A549 (cell line): ENCODE measurements around the gene TMSB10.

Source experiments
- CEBPB ChIP-seq, 2 experiments: fragments of >200 bp in 1 of 2; sonication (Bioruptor Twin) in 1 of 2; formaldehyde crosslinking in 1 of 2; IDR thresholded peaks; 2 replicates each; pipeline ENCODE4 v1.6.1; 2012 to 2016
- CHD4 ChIP-seq: fragments of 200-600 bp; sonication (generic); IDR thresholded peaks from 2 replicates; pipeline ENCODE4 v1.6.1; 2016; ENCODE audit warnings: antibody characterized with exemption, mild to moderate bottlenecking, borderline replicate concordance
- EHMT2 ChIP-seq: fragments of 200-600 bp; sonication (generic); IDR thresholded peaks from 2 replicates; pipeline ENCODE4 v1.6.1; 2016; ENCODE audit warnings: antibody characterized with exemption, low read depth, mild to moderate bottlenecking, moderate library complexity
- MYC ChIP-seq: IDR thresholded peaks from 2 replicates; pipeline ENCODE4 v1.6.1; 2012; ENCODE audit warnings: mild to moderate bottlenecking, inconsistent platforms, low read length, improper control_type of control experiment, borderline replicate concordance
- PBX3 ChIP-seq: IDR thresholded peaks from 2 replicates; pipeline ENCODE4 v1.6.1; 2012
- POLR2A ChIP-seq: IDR thresholded peaks from 2 replicates; pipeline ENCODE4 v1.6.1; 2012; ENCODE audit warnings: mild to moderate bottlenecking, low read length
- RAD21 ChIP-seq, 2 experiments: fragments of >200 bp in 1 of 2; sonication (Bioruptor Twin) in 1 of 2; formaldehyde crosslinking in 1 of 2; IDR thresholded peaks in 1 of 2; conservative IDR thresholded peaks in 1 of 2; 2 replicates in 1 of 2; 3 replicates in 1 of 2; pipeline ENCODE4 v1.6.1; 2012 to 2018; ENCODE audit warnings: inconsistent platforms in 1 of 2
- TP53 ChIP-seq: fragments of 250-450 bp; sonication (Bioruptor Pico); IDR thresholded peaks from 2 replicates; pipeline ENCODE4 v1.5.0; 2021; ENCODE audit warnings: mild to moderate bottlenecking, moderate library complexity
- ZC3H11A ChIP-seq: fragments of 450-650 bp; IDR thresholded peaks from 2 replicates; pipeline ENCODE4 v1.6.1; 2014; ENCODE audit warnings: antibody characterized with exemption, mild to moderate bottlenecking
- ZNF302 ChIP-seq: fragments of 250-450 bp; sonication (Bioruptor Pico); IDR thresholded peaks from 2 replicates; pipeline ENCODE4 v1.9.0; 2021; ENCODE audit warnings: inconsistent platforms, mild to moderate bottlenecking, moderate library complexity
- TF ChIP-seq, protein P1 (sequence below): fragments of >200 bp; sonication (Bioruptor Twin); formaldehyde crosslinking; IDR thresholded peaks from 3 replicates; pipeline ENCODE4 v1.5.1; 2016
- TF ChIP-seq, protein P2 (sequence below): IDR thresholded peaks from 2 replicates; pipeline ENCODE4 v1.6.1; 2012; ENCODE audit warnings: low read depth, borderline replicate concordance
- TF ChIP-seq, protein P3 (sequence below): fragments of 450-650 bp; IDR thresholded peaks from 2 replicates; pipeline ENCODE4 v1.6.1; 2014; ENCODE audit warnings: antibody characterized with exemption

- TF ChIP-seq CEBPB (IDR thresholded peaks at IDR 0.05) = no peak
- TF ChIP-seq, protein P1, sequence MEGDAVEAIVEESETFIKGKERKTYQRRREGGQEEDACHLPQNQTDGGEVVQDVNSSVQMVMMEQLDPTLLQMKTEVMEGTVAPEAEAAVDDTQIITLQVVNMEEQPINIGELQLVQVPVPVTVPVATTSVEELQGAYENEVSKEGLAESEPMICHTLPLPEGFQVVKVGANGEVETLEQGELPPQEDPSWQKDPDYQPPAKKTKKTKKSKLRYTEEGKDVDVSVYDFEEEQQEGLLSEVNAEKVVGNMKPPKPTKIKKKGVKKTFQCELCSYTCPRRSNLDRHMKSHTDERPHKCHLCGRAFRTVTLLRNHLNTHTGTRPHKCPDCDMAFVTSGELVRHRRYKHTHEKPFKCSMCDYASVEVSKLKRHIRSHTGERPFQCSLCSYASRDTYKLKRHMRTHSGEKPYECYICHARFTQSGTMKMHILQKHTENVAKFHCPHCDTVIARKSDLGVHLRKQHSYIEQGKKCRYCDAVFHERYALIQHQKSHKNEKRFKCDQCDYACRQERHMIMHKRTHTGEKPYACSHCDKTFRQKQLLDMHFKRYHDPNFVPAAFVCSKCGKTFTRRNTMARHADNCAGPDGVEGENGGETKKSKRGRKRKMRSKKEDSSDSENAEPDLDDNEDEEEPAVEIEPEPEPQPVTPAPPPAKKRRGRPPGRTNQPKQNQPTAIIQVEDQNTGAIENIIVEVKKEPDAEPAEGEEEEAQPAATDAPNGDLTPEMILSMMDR = no peak
- no peak for TF ChIP-seq POLR2A
- no peak for TF ChIP-seq ZNF302 (CRISPR knock-in tag)
- no peak for TF ChIP-seq EHMT2
- TF ChIP-seq MYC = no peak
- TF ChIP-seq PBX3 = no peak
- TF ChIP-seq ZC3H11A = no peak
- TF ChIP-seq, protein P2, sequence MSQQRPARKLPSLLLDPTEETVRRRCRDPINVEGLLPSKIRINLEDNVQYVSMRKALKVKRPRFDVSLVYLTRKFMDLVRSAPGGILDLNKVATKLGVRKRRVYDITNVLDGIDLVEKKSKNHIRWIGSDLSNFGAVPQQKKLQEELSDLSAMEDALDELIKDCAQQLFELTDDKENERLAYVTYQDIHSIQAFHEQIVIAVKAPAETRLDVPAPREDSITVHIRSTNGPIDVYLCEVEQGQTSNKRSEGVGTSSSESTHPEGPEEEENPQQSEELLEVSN = no peak
- TF ChIP-seq CHD4 = no peak
- no peak for TF ChIP-seq TP53
- TF ChIP-seq, protein P3, sequence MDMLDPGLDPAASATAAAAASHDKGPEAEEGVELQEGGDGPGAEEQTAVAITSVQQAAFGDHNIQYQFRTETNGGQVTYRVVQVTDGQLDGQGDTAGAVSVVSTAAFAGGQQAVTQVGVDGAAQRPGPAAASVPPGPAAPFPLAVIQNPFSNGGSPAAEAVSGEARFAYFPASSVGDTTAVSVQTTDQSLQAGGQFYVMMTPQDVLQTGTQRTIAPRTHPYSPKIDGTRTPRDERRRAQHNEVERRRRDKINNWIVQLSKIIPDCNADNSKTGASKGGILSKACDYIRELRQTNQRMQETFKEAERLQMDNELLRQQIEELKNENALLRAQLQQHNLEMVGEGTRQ = no peak
- no peak for TF ChIP-seq RAD21 (conservative IDR thresholded peaks at IDR 0.05 in 1 of 2, IDR thresholded peaks at IDR 0.05 in 1 of 2)
These were observed 48.7 kb upstream of the TMSB10 start for GRCh38 chr2:84856787-84857186.
